Measurements from ENCODE around the gene IDUA. TPM values are rescaled to one million over a fixed set of nuclear protein-coding genes. Genes with fewer than 3 reads are reported as not detected.

IDUA gene
- total and polyA plus RNA-seq, 2 of the 4 experiments (the other 2 are of a cell fraction), result 0.72 to 12.5 TPM

GRCh38 chr4:1052231-1052671, 65.4 kb downstream of the IDUA start:
- no peak overlapping the region for H4K8ac ChIP-seq (ENCODE audit: low read depth in 2 of 2, low read length in 2 of 2)
- H2BK120ac ChIP-seq (ENCODE audit: low read depth, low read length), result no peak overlapping the region
- ChIA-PET POLR2A (ENCODE audit: unreplicated experiment) (no interaction called here), CTCF (no interaction called here)
- no peak overlapping the region for H3K4ac ChIP-seq (ENCODE audit: low read depth, low read length)
- H2AFZ ChIP-seq (replicated peaks; ENCODE audit: low read length, poor library complexity), result peak overlapping the region; percentile 51
- no peaks in the 10 kb centered on the region for H3K79me1 ChIP-seq (ENCODE audit: low read depth in 1 of 2, low read length in 2 of 2)
- 0 out of 2 replicates have a peak, but pooled peaks cover 2% of the 10 kb centered on the region for H3K9me3 ChIP-seq (ENCODE audit: control insufficient read depth, insufficient read depth, low read length)
- no peak for DNase-seq
- H3K4me1 ChIP-seq (ENCODE audit: control insufficient read depth, insufficient read depth, low read length), result peaks cover 10% of the 10 kb centered on the region
- H3K27me3 ChIP-seq (ENCODE audit: control insufficient read depth, insufficient read depth, low read length), result peaks cover 36% of the 10 kb centered on the region
- H3K9ac ChIP-seq (ENCODE audit: low read depth, low read length), result no peak overlapping the region
- H2AK9ac ChIP-seq (replicated peaks; ENCODE audit: low read depth, low read length, poor library complexity), result no peak overlapping the region
- intact Hi-C loops (cut with micrococcal nuclease), result no loop called here
- H3K23ac ChIP-seq (ENCODE audit: low read depth, low read length), result no peak overlapping the region
- TF ChIP-seq MXI1 (IDR thresholded peaks at IDR 0.05; ENCODE audit: borderline replicate concordance, low read depth, low read length), result no peak
- TF ChIP-seq RAD21 (IDR thresholded peaks at IDR 0.05; ENCODE audit: low read length), result no peak
- TF ChIP-seq MAZ (IDR thresholded peaks at IDR 0.05; ENCODE audit: borderline replicate concordance, low read depth, low read length), result no peak
- TF ChIP-seq SMC3 (IDR thresholded peaks at IDR 0.05; ENCODE audit: low read depth, low read length), result no peak
- no peak for TF ChIP-seq CTCF (conservative IDR thresholded peaks at IDR 0.05; ENCODE audit: low read depth, low read length)
- TF ChIP-seq CEBPB (IDR thresholded peaks at IDR 0.05; ENCODE audit: low read depth, low read length), result no peak
- no peak for TF ChIP-seq POLR2A (IDR thresholded peaks at IDR 0.05; ENCODE audit: low read depth, low read length)
- no peak for TF ChIP-seq RFX5 (IDR thresholded peaks at IDR 0.05; ENCODE audit: low read depth, low read length)
- TF ChIP-seq RCOR1 (IDR thresholded peaks at IDR 0.05; ENCODE audit: insufficient replicate concordance, low read length), result no peak
- no peak for TF ChIP-seq CHD1 (IDR thresholded peaks at IDR 0.05; ENCODE audit: low read depth, low read length)
- no peak for TF ChIP-seq NFE2L2 (IDR thresholded peaks at IDR 0.05; ENCODE audit: low read depth, low read length)
- TF ChIP-seq USF2 (IDR thresholded peaks at IDR 0.05; ENCODE audit: low read depth, low read length), result no peak
- H2BK20ac ChIP-seq (ENCODE audit: low read depth, low read length), result no peak overlapping the region
- no peak overlapping the region for H4K91ac ChIP-seq (ENCODE audit: insufficient read depth, low read depth, low read length)
- H2BK5ac ChIP-seq (ENCODE audit: low read depth, low read length, poor library complexity, severe bottlenecking), result no peak overlapping the region
- in situ Hi-C loops (cut with MboI; ENCODE audit: low sequenced_read_pairs), result no loop called here
- dilution Hi-C loops (cut with HindIII; ENCODE audit: low sequenced_read_pairs, unreplicated experiment), result no loop called here
- no peaks in the 10 kb centered on the region for H3K36me3 ChIP-seq (ENCODE audit: control insufficient read depth, insufficient read depth, low read length)
- BruUV-seq (replicated peaks), result no TSS peak
- no peak overlapping the region for H4K5ac ChIP-seq (ENCODE audit: low read depth, low read length)
- no peak overlapping the region for H3K18ac ChIP-seq (ENCODE audit: low read depth, low read length)
- no peak overlapping the region for H2AK5ac ChIP-seq (ENCODE audit: low read depth, low read length)
- no peak overlapping the region for H3K14ac ChIP-seq (replicated peaks; ENCODE audit: low read depth, low read length)
- no peak overlapping the region for H3K4me3 ChIP-seq (ENCODE audit: insufficient read depth, low read depth, low read length)
- H3K56ac ChIP-seq (ENCODE audit: extremely low read depth, insufficient read depth, low read length), result no peak overlapping the region
- no peak overlapping the region for H3K27ac ChIP-seq (ENCODE audit: insufficient read depth, low read length)
- no peaks in the 10 kb centered on the region for H4K20me1 ChIP-seq (ENCODE audit: insufficient read depth, low read length)
- H2BK15ac ChIP-seq (ENCODE audit: low read depth, low read length), result no peak overlapping the region
- no peaks in the 10 kb centered on the region for H3K9me1 ChIP-seq (ENCODE audit: insufficient read depth, low read length)
- no peak overlapping the region for H3K4me2 ChIP-seq (ENCODE audit: low read depth, low read length)
- no peak for ATAC-seq (ENCODE audit: low read depth)
- WGBS, 2 experiments (ENCODE audit: extremely low coverage in 2 of 2, insufficient read length in 1 of 2), result 49% methylated on average over 8 of the region's 15 CpGs; no CpG with 5 or more reads in 1 of the 2 experiments
